ENCODE results near the gene HOXB2.

Gene HOXB2

DNA sequence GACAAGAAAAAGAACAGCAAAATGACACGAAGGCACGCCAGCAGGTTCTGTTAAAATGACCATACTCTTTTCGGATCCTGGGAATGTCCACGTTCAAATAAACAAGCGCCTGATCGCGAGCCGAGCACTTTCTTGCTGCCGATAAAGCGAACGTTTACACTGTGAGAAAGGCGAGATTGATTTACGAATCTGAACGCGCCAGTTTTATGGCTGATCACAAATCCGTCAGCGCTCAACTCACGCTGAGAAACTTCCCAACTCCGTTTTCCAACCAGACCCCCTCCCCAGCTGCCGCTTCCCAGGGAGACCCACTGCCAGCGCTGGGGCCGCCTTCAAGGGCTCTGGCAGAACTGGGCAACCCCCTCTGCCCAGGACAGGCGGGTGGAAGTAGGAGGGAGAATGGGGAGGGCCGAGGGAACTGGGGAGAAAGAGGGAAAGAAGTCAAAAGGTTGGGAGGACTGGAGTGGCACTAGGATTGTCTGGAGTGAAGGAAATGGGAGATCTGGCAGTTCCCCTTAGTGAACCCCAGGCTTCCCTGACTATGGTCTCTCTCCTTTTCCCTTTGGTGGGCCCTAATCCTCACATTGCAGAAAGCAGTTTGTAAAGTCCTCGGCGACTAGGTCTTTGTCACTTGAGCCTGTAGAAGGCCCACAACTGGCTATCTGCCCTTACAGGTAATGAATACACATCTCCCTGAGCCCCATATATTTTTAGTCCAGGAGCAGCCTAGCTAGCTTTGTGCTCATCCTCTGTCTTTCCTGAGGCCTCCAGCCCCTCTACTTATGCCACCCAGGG lies 26.3 kb upstream of the HOXB2 start (continued):
- no peak for TF ChIP-seq ZNF747 (tag by site-specific recombination; IDR thresholded peaks at IDR 0.05)
- TF ChIP-seq ZNF580 (tag by site-specific recombination; IDR thresholded peaks at IDR 0.05): peak; percentile 79
- TF ChIP-seq ZBTB48 (tag by site-specific recombination; IDR thresholded peaks at IDR 0.05): peak; percentile 62; the same call in 1 of the 2 replicates
- peak; percentile 95 for TF ChIP-seq GFI1B (tag by site-specific recombination; IDR thresholded peaks at IDR 0.05)
- peak; percentile 95 for TF ChIP-seq ZNF843 (tag by site-specific recombination; IDR thresholded peaks at IDR 0.05)
- TF ChIP-seq TRIM28 (IDR thresholded peaks at IDR 0.05; ENCODE audit: borderline replicate concordance, low read length): 0 out of 2 replicates have a peak, but pooled peaks have one; percentile 28
- TF ChIP-seq ZNF510 (tag by site-specific recombination; IDR thresholded peaks at IDR 0.05; ENCODE audit: insufficient replicate concordance): no peak
- peak; percentile 42; the same call in 1 of the 2 replicates for TF ChIP-seq ZNF76 (tag by site-specific recombination; IDR thresholded peaks at IDR 0.05; ENCODE audit: borderline replicate concordance, low read depth)
- TF ChIP-seq ZNF121 (tag by site-specific recombination; IDR thresholded peaks at IDR 0.05): peak; percentile 34; the same call in 1 of the 2 replicates
- TF ChIP-seq ZNF777 (tag by site-specific recombination; IDR thresholded peaks at IDR 0.05; ENCODE audit: borderline replicate concordance): no peak
- TF ChIP-seq, protein P1, sequence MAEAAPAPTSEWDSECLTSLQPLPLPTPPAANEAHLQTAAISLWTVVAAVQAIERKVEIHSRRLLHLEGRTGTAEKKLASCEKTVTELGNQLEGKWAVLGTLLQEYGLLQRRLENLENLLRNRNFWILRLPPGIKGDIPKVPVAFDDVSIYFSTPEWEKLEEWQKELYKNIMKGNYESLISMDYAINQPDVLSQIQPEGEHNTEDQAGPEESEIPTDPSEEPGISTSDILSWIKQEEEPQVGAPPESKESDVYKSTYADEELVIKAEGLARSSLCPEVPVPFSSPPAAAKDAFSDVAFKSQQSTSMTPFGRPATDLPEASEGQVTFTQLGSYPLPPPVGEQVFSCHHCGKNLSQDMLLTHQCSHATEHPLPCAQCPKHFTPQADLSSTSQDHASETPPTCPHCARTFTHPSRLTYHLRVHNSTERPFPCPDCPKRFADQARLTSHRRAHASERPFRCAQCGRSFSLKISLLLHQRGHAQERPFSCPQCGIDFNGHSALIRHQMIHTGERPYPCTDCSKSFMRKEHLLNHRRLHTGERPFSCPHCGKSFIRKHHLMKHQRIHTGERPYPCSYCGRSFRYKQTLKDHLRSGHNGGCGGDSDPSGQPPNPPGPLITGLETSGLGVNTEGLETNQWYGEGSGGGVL (tag by site-specific recombination; IDR thresholded peaks at IDR 0.05): peak; percentile 91
- TF ChIP-seq, protein P2, sequence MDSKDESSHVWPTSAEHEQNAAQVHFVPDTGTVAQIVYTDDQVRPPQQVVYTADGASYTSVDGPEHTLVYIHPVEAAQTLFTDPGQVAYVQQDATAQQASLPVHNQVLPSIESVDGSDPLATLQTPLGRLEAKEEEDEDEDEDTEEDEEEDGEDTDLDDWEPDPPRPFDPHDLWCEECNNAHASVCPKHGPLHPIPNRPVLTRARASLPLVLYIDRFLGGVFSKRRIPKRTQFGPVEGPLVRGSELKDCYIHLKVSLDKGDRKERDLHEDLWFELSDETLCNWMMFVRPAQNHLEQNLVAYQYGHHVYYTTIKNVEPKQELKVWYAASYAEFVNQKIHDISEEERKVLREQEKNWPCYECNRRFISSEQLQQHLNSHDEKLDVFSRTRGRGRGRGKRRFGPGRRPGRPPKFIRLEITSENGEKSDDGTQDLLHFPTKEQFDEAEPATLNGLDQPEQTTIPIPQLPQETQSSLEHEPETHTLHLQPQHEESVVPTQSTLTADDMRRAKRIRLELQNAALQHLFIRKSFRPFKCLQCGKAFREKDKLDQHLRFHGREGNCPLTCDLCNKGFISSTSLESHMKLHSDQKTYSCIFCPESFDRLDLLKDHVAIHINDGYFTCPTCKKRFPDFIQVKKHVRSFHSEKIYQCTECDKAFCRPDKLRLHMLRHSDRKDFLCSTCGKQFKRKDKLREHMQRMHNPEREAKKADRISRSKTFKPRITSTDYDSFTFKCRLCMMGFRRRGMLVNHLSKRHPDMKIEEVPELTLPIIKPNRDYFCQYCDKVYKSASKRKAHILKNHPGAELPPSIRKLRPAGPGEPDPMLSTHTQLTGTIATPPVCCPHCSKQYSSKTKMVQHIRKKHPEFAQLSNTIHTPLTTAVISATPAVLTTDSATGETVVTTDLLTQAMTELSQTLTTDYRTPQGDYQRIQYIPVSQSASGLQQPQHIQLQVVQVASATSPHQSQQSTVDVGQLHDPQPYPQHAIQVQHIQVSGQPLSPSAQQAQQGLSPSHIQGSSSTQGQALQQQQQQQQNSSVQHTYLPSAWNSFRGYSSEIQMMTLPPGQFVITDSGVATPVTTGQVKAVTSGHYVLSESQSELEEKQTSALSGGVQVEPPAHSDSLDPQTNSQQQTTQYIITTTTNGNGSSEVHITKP (tag by site-specific recombination; IDR thresholded peaks at IDR 0.05): peak; percentile 91
- TF ChIP-seq ZNF707 (tag by site-specific recombination; IDR thresholded peaks at IDR 0.05): no peak
- TF ChIP-seq BCL11A (tag by site-specific recombination; IDR thresholded peaks at IDR 0.05; ENCODE audit: low read depth): no peak
- TF ChIP-seq GLIS2 (tag by site-specific recombination; IDR thresholded peaks at IDR 0.05): peak; percentile 69
- TF ChIP-seq, protein P3, sequence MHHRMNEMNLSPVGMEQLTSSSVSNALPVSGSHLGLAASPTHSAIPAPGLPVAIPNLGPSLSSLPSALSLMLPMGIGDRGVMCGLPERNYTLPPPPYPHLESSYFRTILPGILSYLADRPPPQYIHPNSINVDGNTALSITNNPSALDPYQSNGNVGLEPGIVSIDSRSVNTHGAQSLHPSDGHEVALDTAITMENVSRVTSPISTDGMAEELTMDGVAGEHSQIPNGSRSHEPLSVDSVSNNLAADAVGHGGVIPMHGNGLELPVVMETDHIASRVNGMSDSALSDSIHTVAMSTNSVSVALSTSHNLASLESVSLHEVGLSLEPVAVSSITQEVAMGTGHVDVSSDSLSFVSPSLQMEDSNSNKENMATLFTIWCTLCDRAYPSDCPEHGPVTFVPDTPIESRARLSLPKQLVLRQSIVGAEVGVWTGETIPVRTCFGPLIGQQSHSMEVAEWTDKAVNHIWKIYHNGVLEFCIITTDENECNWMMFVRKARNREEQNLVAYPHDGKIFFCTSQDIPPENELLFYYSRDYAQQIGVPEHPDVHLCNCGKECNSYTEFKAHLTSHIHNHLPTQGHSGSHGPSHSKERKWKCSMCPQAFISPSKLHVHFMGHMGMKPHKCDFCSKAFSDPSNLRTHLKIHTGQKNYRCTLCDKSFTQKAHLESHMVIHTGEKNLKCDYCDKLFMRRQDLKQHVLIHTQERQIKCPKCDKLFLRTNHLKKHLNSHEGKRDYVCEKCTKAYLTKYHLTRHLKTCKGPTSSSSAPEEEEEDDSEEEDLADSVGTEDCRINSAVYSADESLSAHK (tag by site-specific recombination; IDR thresholded peaks at IDR 0.05): peak; percentile 97
- peak; percentile 99 for TF ChIP-seq FEZF1 (tag by site-specific recombination; IDR thresholded peaks at IDR 0.05)
- TF ChIP-seq, protein P4, sequence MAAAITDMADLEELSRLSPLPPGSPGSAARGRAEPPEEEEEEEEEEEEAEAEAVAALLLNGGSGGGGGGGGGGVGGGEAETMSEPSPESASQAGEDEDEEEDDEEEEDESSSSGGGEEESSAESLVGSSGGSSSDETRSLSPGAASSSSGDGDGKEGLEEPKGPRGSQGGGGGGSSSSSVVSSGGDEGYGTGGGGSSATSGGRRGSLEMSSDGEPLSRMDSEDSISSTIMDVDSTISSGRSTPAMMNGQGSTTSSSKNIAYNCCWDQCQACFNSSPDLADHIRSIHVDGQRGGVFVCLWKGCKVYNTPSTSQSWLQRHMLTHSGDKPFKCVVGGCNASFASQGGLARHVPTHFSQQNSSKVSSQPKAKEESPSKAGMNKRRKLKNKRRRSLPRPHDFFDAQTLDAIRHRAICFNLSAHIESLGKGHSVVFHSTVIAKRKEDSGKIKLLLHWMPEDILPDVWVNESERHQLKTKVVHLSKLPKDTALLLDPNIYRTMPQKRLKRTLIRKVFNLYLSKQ (tag by site-specific recombination; IDR thresholded peaks at IDR 0.05; ENCODE audit: borderline replicate concordance): no peak
- TF ChIP-seq, protein P5, sequence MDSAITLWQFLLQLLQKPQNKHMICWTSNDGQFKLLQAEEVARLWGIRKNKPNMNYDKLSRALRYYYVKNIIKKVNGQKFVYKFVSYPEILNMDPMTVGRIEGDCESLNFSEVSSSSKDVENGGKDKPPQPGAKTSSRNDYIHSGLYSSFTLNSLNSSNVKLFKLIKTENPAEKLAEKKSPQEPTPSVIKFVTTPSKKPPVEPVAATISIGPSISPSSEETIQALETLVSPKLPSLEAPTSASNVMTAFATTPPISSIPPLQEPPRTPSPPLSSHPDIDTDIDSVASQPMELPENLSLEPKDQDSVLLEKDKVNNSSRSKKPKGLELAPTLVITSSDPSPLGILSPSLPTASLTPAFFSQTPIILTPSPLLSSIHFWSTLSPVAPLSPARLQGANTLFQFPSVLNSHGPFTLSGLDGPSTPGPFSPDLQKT (IDR thresholded peaks at IDR 0.05; ENCODE audit: borderline replicate concordance, low read depth, low read length): no peak
- TF ChIP-seq ZNF148 (tag by site-specific recombination; IDR thresholded peaks at IDR 0.05; ENCODE audit: borderline replicate concordance): no peak
- TF ChIP-seq ZNF280C (tag by site-specific recombination; IDR thresholded peaks at IDR 0.05): no peak
- TF ChIP-seq MEIS1 (CRISPR knock-in tag; IDR thresholded peaks at IDR 0.05; ENCODE audit: borderline replicate concordance): no peak
